K562 (cell line): ENCODE data around the gene FBXO17. TPM values are rescaled to one million over a fixed set of nuclear protein-coding genes. Genes with fewer than 3 reads are reported as not detected.

ENCODE experiments used
- ATF3 ChIP-seq, 2 experiments: fragments of 450-650 bp in 1 of 2; sonication (generic) in 1 of 2; formaldehyde crosslinking in 1 of 2; IDR thresholded peaks in 1 of 2; conservative IDR thresholded peaks in 1 of 2; 2 replicates each; pipeline versions ENCODE4 v1.6.1 to v1.8.1; 2016 to 2023; ENCODE audit warnings: mild to moderate bottlenecking in 2 of 2, moderate library complexity in 2 of 2, inconsistent platforms in 1 of 2, missing genetic modification reagents in 1 of 2
- CBX1 ChIP-seq: sonication (generic); IDR thresholded peaks from 2 replicates; pipeline ENCODE4 v1.6.1; 2016; ENCODE audit warnings: antibody characterized with exemption, low read depth, mild to moderate bottlenecking
- CHD1 ChIP-seq: fragments of 200-600 bp; sonication (generic); IDR thresholded peaks from one replicate; pipeline ENCODE4 v1.6.1; 2012; ENCODE audit warnings: mild to moderate bottlenecking, moderate library complexity, low read length, inconsistent platforms
- E2F3 ChIP-seq: fragments of 250-450 bp; sonication (Bioruptor Pico); IDR thresholded peaks from 2 replicates; pipeline ENCODE4 v1.4.0; 2020; ENCODE audit warnings: mild to moderate bottlenecking
- ERF ChIP-seq: fragments of 450-650 bp; formaldehyde crosslinking; IDR thresholded peaks from 2 replicates; pipeline ENCODE4 v1.4.0; 2020; ENCODE audit warnings: mild to moderate bottlenecking, mixed read lengths
- FOSL1 ChIP-seq: fragments of 200-800 bp; sonication (Bioruptor generic); conservative IDR thresholded peaks from 2 replicates; pipeline ENCODE4 v1.6.1; 2016; ENCODE audit warnings: missing genetic modification characterization, missing compliant biosample characterization
- HNRNPH1 ChIP-seq: fragments of 200-400 bp; formaldehyde crosslinking; optimal IDR thresholded peaks from 2 replicates; pipeline ENCODE3; 2017; ENCODE audit warnings: low read depth, mild to moderate bottlenecking, low read length, moderate library complexity
- HNRNPLL ChIP-seq: fragments of 200-400 bp; formaldehyde crosslinking; IDR thresholded peaks from 2 replicates; pipeline ENCODE4 v1.6.1; 2017; ENCODE audit warnings: low read length, low read depth, mild to moderate bottlenecking; ENCODE audit not compliant: poor library complexity, severe bottlenecking
- MEF2A ChIP-seq: IDR thresholded peaks from 2 replicates; pipeline ENCODE4 v1.6.1; 2011; ENCODE audit warnings: low read depth, mild to moderate bottlenecking, low read length, moderate library complexity; ENCODE audit not compliant: control insufficient read depth
- NEUROD1 ChIP-seq: fragments of 150-350 bp; IDR thresholded peaks from 2 replicates; pipeline ENCODE4 v1.6.1; 2014; ENCODE audit warnings: borderline replicate concordance, low read length, low read depth; ENCODE audit not compliant: partially characterized antibody
- NKRF ChIP-seq: fragments of 450-650 bp; IDR thresholded peaks from 2 replicates; pipeline ENCODE4 v1.6.1; 2016; ENCODE audit warnings: borderline replicate concordance
- PHB ChIP-seq: fragments of 250-450 bp; sonication (Bioruptor Pico); IDR thresholded peaks from 2 replicates; pipeline ENCODE4 v1.5.0; 2021
- RFX5 ChIP-seq: IDR thresholded peaks from 2 replicates; pipeline ENCODE4 v1.6.1; 2011; ENCODE audit warnings: low read depth, mild to moderate bottlenecking, improper control_type of control experiment, low read length
- SAP30 ChIP-seq: fragments of 200-600 bp; sonication (generic); IDR thresholded peaks from 2 replicates; pipeline ENCODE4 v1.6.1; 2012; ENCODE audit warnings: borderline replicate concordance, low read depth, mild to moderate bottlenecking, moderate library complexity, low read length, control low read depth, inconsistent platforms; ENCODE audit not compliant: insufficient read depth, poor library complexity, severe bottlenecking
- SIX5 ChIP-seq, 2 experiments: IDR thresholded peaks; 2 replicates each; pipeline ENCODE4 v1.6.1; 2011; ENCODE audit warnings: low read length in 2 of 2, borderline replicate concordance in 1 of 2, low read depth in 1 of 2, mild to moderate bottlenecking in 1 of 2, moderate library complexity in 1 of 2; ENCODE audit not compliant: insufficient read depth in 1 of 2
- SRSF7 ChIP-seq: fragments of 200-400 bp; formaldehyde crosslinking; optimal IDR thresholded peaks from 2 replicates; pipeline ENCODE3; 2017; ENCODE audit warnings: mild to moderate bottlenecking, low read depth, low read length
- TAL1 ChIP-seq: fragments of 450-650 bp; IDR thresholded peaks from 2 replicates; pipeline ENCODE4 v1.6.1; 2016; ENCODE audit warnings: mild to moderate bottlenecking
- TEAD4 ChIP-seq, 2 experiments: sonication (generic) in 1 of 2; formaldehyde crosslinking in 1 of 2; IDR thresholded peaks; 2 replicates each; pipeline versions ENCODE4 v1.6.1 to v1.8.0; 2012 to 2022; ENCODE audit warnings: borderline replicate concordance in 1 of 2, inconsistent platforms in 1 of 2, low read length in 1 of 2, mild to moderate bottlenecking in 1 of 2, missing genetic modification reagents in 1 of 2
- ZBTB7A ChIP-seq: IDR thresholded peaks from 2 replicates; pipeline ENCODE4 v1.6.1; 2011; ENCODE audit warnings: low read depth, mild to moderate bottlenecking, low read length, moderate library complexity, borderline replicate concordance; ENCODE audit not compliant: control insufficient read depth
- ZNF280B ChIP-seq: fragments of 250-450 bp; sonication (Bioruptor Pico); IDR thresholded peaks from 2 replicates; pipeline ENCODE4 v1.5.1; 2021; ENCODE audit warnings: mild to moderate bottlenecking
- ZNF282 ChIP-seq: sonication (generic); formaldehyde crosslinking; IDR thresholded peaks from 2 replicates; pipeline ENCODE4 v1.8.1; 2023; ENCODE audit warnings: missing genetic modification reagents
- ZNF695 ChIP-seq: fragments of 450-650 bp; formaldehyde crosslinking; IDR thresholded peaks from 2 replicates; pipeline ENCODE4 v1.4.0; 2020; ENCODE audit warnings: mild to moderate bottlenecking, moderate library complexity
- ZNF717 ChIP-seq: fragments of 250-450 bp; sonication (Bioruptor Pico); IDR thresholded peaks from 2 replicates; pipeline ENCODE4 v1.5.0; 2021
- polyA plus RNA-seq, 8 experiments: library from polyadenylated mRNA; depleted of rRNA in 4 of 8; stranded (reverse) in 5 of 8; unstranded in 3 of 8; fragments of >200 nt; fragmentation: Nextera tagmentation in 2 of 8; fragmentation: Illumina TruSeq in 1 of 8; extraction: Ambion mirVana in 2 of 8; extraction: Trizol in 1 of 8; gene quantifications; 2 replicates each; pipeline versions ENCODE4 v1.2.1 to v1.2.3, GENCODE V29; 2011 to 2014; ENCODE audit warnings: inconsistent platforms in 1 of 8, missing spikeins in 1 of 8
- total RNA-seq, 7 experiments: library from RNA; depleted of rRNA in 6 of 7; stranded (reverse); fragments of >200 nt in 6 of 7; fragmentation: Illumina TruSeq in 2 of 7; extraction: Trizol in 2 of 7; gene quantifications; 2 replicates each; pipeline versions ENCODE4 v1.2.1 to v1.2.3, GENCODE V29; 2011 to 2021; ENCODE audit warnings: low replicate concordance in 1 of 7

FBXO17 gene
- total and polyA plus RNA-seq, 9 of the 15 experiments (the other 6 are each of a cell fraction or from before 2014, with no cell fraction given), result 4.1 to 27.1 (median 19.0) TPM

GRCh38 chr19:38975214-38975860 lies at the start of gene FBXO17 (continued):
- no peak for TF ChIP-seq SIX5 (IDR thresholded peaks at IDR 0.05; ENCODE audit: borderline replicate concordance in 1 of 2, insufficient read depth in 1 of 2, low read depth in 1 of 2, low read length in 2 of 2)
- TF ChIP-seq ZNF717 (CRISPR knock-in tag), result no peak
- TF ChIP-seq ZNF695 (CRISPR knock-in tag), result no peak
- no peak for TF ChIP-seq ATF3 (IDR thresholded peaks at IDR 0.05)
- no peak for TF ChIP-seq ATF3 (CRISPR knock-in tag; conservative IDR thresholded peaks at IDR 0.05)
- no peak for TF ChIP-seq PHB
- peak; percentile 88; the same call in 1 of the 2 replicates for TF ChIP-seq NKRF
- TF ChIP-seq NEUROD1, result no peak
- peak; percentile 85 for TF ChIP-seq ZBTB7A
- TF ChIP-seq TAL1, result no peak
- TF ChIP-seq TEAD4 (IDR thresholded peaks at IDR 0.05; ENCODE audit: low read length), result no peak
- no peak for TF ChIP-seq TEAD4 (CRISPR knock-in tag; IDR thresholded peaks at IDR 0.05; ENCODE audit: borderline replicate concordance)
- TF ChIP-seq HNRNPH1, result no peak
- TF ChIP-seq MEF2A, result no peak
- no peak for TF ChIP-seq FOSL1 (tag)
- TF ChIP-seq ZNF280B (CRISPR knock-in tag), result no peak
- TF ChIP-seq SAP30, result no peak
- TF ChIP-seq CHD1, result no peak
- TF ChIP-seq ERF (CRISPR knock-in tag), result no peak
- TF ChIP-seq CBX1, result no peak; the same call in 1 of the 2 replicates
- TF ChIP-seq SRSF7, result no peak
- no peak for TF ChIP-seq HNRNPLL
- TF ChIP-seq RFX5, result no peak
- TF ChIP-seq ZNF282 (CRISPR knock-in tag), result no peak
- 0 out of 2 replicates have a peak, but pooled peaks have one; percentile 43 for TF ChIP-seq E2F3 (CRISPR knock-in tag)
